ENCODE measurements around the gene RPS6KA1. TPM values are rescaled to one million over a fixed set of nuclear protein-coding genes. Genes with fewer than 3 reads are reported as not detected.

Gene RPS6KA1
- total and polyA plus RNA-seq, 2 of the 13 experiments (the other 11 are each of a cell fraction or from before 2014, with no cell fraction given) = 19.6 to 24.2 TPM

DNA sequence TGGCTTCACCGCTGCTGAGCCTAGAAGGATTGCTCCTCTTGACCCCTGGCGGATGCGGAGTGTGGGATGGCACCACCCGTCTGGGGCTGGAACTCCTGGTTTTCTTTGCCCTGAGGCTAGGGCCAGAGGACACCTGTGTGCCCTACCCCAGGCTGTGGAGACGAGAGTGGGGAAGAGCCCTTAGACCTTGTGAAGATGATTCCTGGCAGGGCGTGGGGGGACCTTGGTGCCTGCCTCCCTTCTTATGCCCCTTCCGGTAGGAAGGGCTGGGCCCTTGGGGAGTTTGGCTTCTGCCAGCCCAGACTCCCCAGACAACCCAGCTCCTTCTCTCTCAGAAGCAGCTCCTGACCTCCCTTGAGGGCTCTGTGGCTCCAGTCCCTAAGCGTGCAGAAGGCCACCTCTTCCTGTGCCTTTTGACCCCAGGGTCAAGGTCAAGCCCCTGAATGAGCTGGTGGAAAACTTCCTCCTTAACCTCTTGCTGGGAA lies 891 bp downstream of the RPS6KA1 start (continued):
- TF ChIP-seq NBN (conservative IDR thresholded peaks at IDR 0.05) = no peak
- no peak for TF ChIP-seq KAT7 (CRISPR knock-in tag; IDR thresholded peaks at IDR 0.05; ENCODE audit: borderline replicate concordance)
- TF ChIP-seq, protein P1, sequence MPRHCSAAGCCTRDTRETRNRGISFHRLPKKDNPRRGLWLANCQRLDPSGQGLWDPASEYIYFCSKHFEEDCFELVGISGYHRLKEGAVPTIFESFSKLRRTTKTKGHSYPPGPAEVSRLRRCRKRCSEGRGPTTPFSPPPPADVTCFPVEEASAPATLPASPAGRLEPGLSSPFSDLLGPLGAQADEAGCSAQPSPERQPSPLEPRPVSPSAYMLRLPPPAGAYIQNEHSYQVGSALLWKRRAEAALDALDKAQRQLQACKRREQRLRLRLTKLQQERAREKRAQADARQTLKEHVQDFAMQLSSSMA (CRISPR knock-in tag; IDR thresholded peaks at IDR 0.05) = no peak
- 0 out of 2 replicates have a peak, but pooled peaks have one; percentile 32 for TF ChIP-seq ZNF232 (CRISPR knock-in tag; IDR thresholded peaks at IDR 0.05; ENCODE audit: borderline replicate concordance)
- TF ChIP-seq, protein P2, sequence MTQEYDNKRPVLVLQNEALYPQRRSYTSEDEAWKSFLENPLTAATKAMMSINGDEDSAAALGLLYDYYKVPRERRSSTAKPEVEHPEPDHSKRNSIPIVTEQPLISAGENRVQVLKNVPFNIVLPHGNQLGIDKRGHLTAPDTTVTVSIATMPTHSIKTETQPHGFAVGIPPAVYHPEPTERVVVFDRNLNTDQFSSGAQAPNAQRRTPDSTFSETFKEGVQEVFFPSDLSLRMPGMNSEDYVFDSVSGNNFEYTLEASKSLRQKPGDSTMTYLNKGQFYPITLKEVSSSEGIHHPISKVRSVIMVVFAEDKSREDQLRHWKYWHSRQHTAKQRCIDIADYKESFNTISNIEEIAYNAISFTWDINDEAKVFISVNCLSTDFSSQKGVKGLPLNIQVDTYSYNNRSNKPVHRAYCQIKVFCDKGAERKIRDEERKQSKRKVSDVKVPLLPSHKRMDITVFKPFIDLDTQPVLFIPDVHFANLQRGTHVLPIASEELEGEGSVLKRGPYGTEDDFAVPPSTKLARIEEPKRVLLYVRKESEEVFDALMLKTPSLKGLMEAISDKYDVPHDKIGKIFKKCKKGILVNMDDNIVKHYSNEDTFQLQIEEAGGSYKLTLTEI (CRISPR knock-in tag; conservative IDR thresholded peaks at IDR 0.05) = no peak
- TF ChIP-seq SSRP1 (CRISPR knock-in tag; IDR thresholded peaks at IDR 0.05) = no peak
- no peak for TF ChIP-seq SUZ12 (IDR thresholded peaks at IDR 0.05; ENCODE audit: low read depth, low read length)
- TF ChIP-seq MEF2D (CRISPR knock-in tag; IDR thresholded peaks at IDR 0.05) = no peak
- no peak for TF ChIP-seq ZNF326 (CRISPR knock-in tag; IDR thresholded peaks at IDR 0.05; ENCODE audit: borderline replicate concordance)
- TF ChIP-seq, protein P3, sequence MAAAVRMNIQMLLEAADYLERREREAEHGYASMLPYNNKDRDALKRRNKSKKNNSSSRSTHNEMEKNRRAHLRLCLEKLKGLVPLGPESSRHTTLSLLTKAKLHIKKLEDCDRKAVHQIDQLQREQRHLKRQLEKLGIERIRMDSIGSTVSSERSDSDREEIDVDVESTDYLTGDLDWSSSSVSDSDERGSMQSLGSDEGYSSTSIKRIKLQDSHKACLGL (CRISPR knock-in tag; IDR thresholded peaks at IDR 0.05) = no peak
- TF ChIP-seq JUND (CRISPR knock-in tag; IDR thresholded peaks at IDR 0.05) = no peak
- TF ChIP-seq, protein P4, sequence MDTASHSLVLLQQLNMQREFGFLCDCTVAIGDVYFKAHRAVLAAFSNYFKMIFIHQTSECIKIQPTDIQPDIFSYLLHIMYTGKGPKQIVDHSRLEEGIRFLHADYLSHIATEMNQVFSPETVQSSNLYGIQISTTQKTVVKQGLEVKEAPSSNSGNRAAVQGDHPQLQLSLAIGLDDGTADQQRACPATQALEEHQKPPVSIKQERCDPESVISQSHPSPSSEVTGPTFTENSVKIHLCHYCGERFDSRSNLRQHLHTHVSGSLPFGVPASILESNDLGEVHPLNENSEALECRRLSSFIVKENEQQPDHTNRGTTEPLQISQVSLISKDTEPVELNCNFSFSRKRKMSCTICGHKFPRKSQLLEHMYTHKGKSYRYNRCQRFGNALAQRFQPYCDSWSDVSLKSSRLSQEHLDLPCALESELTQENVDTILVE (CRISPR knock-in tag; IDR thresholded peaks at IDR 0.05) = no peak
- TF ChIP-seq ZBTB8A (CRISPR knock-in tag; IDR thresholded peaks at IDR 0.05; ENCODE audit: borderline replicate concordance, low read depth) = no peak
- TF ChIP-seq, protein P5, sequence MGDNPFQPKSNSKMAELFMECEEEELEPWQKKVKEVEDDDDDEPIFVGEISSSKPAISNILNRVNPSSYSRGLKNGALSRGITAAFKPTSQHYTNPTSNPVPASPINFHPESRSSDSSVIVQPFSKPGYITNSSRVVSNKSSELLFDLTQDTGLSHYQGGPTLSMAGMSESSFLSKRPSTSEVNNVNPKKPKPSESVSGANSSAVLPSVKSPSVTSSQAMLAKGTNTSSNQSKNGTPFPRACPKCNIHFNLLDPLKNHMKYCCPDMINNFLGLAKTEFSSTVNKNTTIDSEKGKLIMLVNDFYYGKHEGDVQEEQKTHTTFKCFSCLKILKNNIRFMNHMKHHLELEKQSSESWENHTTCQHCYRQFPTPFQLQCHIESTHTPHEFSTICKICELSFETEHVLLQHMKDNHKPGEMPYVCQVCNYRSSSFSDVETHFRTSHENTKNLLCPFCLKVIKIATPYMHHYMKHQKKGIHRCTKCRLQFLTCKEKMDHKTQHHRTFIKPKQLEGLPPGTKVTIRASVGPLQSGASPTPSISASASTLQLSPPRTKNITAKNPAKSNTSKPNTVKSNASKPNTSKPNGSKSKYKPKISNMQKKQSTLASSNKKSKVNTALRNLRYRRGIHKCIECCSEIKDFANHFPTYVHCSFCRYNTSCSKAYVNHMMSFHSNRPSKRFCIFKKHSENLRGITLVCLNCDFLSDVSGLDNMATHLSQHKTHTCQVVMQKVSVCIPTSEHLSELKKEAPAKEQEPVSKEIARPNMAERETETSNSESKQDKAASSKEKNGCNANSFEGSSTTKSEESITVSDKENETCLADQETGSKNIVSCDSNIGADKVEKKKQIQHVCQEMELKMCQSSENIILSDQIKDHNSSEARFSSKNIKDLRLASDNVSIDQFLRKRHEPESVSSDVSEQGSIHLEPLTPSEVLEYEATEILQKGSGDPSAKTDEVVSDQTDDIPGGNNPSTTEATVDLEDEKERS (CRISPR knock-in tag; IDR thresholded peaks at IDR 0.05) = 0 out of 2 replicates have a peak, but pooled peaks have one; percentile 29
- TF ChIP-seq FOXJ3 (CRISPR knock-in tag; IDR thresholded peaks at IDR 0.05; ENCODE audit: borderline replicate concordance) = no peak
- TF ChIP-seq ATAD3A (CRISPR knock-in tag; IDR thresholded peaks at IDR 0.05) = no peak
- TF ChIP-seq ZNF572 (CRISPR knock-in tag; IDR thresholded peaks at IDR 0.05) = peak; percentile 89; the same call in 1 of the 2 replicates
- TF ChIP-seq HNF4G (IDR thresholded peaks at IDR 0.05; ENCODE audit: borderline replicate concordance, low read depth, low read length) = no peak
- no peak for TF ChIP-seq HNF4G (CRISPR knock-in tag; IDR thresholded peaks at IDR 0.05; ENCODE audit: borderline replicate concordance, low read depth)
- TF ChIP-seq, protein P6, sequence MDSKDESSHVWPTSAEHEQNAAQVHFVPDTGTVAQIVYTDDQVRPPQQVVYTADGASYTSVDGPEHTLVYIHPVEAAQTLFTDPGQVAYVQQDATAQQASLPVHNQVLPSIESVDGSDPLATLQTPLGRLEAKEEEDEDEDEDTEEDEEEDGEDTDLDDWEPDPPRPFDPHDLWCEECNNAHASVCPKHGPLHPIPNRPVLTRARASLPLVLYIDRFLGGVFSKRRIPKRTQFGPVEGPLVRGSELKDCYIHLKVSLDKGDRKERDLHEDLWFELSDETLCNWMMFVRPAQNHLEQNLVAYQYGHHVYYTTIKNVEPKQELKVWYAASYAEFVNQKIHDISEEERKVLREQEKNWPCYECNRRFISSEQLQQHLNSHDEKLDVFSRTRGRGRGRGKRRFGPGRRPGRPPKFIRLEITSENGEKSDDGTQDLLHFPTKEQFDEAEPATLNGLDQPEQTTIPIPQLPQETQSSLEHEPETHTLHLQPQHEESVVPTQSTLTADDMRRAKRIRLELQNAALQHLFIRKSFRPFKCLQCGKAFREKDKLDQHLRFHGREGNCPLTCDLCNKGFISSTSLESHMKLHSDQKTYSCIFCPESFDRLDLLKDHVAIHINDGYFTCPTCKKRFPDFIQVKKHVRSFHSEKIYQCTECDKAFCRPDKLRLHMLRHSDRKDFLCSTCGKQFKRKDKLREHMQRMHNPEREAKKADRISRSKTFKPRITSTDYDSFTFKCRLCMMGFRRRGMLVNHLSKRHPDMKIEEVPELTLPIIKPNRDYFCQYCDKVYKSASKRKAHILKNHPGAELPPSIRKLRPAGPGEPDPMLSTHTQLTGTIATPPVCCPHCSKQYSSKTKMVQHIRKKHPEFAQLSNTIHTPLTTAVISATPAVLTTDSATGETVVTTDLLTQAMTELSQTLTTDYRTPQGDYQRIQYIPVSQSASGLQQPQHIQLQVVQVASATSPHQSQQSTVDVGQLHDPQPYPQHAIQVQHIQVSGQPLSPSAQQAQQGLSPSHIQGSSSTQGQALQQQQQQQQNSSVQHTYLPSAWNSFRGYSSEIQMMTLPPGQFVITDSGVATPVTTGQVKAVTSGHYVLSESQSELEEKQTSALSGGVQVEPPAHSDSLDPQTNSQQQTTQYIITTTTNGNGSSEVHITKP (CRISPR knock-in tag; IDR thresholded peaks at IDR 0.05; ENCODE audit: low read depth) = no peak
